ENCODE data around the gene FAIM2.

DNA sequence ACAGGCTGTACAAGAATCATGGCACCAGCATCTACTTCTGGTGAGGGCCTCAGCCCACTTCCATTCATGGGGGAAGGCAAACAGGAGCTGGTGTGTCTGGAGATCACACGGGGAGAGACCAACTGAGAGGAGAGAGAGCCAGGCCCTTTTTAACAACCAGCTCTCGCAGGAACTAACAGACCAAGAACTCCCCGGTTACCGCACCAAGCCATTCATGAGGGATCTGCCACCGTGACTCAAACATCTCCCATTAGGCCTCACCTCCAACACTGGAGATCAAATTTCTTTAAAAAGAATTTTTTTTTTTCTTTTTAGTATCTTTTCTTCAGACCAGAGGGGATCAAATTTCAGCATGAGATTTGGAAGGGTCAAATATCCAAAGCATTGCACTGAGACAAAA lies 30.1 kb upstream of the FAIM2 start:
- no peak for TF ChIP-seq ZNF138 (tag by site-specific recombination; IDR thresholded peaks at IDR 0.05; ENCODE audit: borderline replicate concordance)
- TF ChIP-seq, protein P1, sequence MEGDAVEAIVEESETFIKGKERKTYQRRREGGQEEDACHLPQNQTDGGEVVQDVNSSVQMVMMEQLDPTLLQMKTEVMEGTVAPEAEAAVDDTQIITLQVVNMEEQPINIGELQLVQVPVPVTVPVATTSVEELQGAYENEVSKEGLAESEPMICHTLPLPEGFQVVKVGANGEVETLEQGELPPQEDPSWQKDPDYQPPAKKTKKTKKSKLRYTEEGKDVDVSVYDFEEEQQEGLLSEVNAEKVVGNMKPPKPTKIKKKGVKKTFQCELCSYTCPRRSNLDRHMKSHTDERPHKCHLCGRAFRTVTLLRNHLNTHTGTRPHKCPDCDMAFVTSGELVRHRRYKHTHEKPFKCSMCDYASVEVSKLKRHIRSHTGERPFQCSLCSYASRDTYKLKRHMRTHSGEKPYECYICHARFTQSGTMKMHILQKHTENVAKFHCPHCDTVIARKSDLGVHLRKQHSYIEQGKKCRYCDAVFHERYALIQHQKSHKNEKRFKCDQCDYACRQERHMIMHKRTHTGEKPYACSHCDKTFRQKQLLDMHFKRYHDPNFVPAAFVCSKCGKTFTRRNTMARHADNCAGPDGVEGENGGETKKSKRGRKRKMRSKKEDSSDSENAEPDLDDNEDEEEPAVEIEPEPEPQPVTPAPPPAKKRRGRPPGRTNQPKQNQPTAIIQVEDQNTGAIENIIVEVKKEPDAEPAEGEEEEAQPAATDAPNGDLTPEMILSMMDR (tag by site-specific recombination; IDR thresholded peaks at IDR 0.05): no peak
- no peak for TF ChIP-seq IKZF3 (tag by site-specific recombination; IDR thresholded peaks at IDR 0.05)
- TF ChIP-seq ZNF549 (tag by site-specific recombination; IDR thresholded peaks at IDR 0.05): no peak

Measured in HEK293 (cell line).